Measurements from ENCODE around the gene PP2D1.

The PP2D1 gene, protein sequence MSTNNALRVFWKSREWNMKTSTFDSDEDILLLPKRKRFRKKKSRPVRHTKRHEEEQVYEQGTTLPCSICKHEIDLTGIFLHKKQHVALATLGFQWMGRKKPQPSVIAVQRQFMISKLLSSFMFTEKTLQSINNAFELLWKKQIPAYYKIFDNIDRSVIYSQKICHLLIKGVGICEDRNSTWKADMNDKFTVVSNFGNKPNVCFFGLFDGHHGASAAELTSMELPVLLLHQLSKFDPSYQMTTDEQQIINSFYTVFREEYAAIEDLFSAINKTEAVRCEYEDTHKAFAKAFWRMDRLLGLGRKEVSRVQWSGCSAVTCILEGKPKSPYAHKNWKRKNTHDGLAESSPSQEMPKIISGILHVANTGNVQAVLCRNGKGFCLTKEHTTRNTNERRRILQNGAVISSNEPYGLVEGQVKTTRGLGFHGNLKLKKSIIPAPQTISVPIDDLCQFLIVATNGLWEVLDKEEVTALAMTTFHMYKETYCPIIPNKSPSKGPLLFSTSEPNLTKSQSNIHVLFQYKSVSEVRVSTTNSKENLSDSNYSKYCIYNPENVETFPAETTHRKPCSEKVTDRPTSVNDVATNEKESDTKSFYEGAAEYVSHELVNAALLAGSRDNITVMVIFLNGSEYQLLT

DNA sequence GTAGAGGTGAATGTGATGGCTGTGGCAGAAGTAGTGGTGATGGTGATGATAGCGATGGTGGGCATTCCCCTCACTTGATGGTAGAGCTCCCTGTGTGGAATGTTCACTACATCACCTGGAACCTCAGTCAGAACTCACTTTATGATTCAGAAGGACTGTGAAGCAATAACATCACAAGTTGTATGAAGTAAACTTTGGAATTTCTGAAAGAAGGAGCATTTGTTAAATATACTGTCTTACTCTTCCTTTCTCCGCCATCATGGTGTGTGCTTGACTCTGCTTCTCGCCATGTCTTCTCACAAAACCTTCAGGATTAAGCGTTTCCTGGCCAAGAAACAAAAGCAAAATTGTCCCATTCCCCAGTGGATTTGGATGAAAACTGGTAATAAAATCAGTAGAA is at the start of gene PP2D1:
TSS of gene PP2D1 (minus strand) at position 101 of the 400 bp plus-strand sequence. CDS start 192 bp downstream, outside the sequence.
- Histone ChIP-seq H3K9ac (no peak within 1 kb of the TSS), H3K27ac (no peak within 1 kb of the TSS), H3K4me2 (no peak within 1 kb of the TSS), H3K9me3 (replicated peaks in 1 of 11) (no peaks in the 10 kb centered on the region), H3K4me3 (no peak within 1 kb of the TSS), H4K20me1 (no peaks in the 10 kb centered on the region), H3K4me1 (no peaks in the 10 kb centered on the region), H3K27me3 (no peaks in the 10 kb centered on the region), H3K36me3 (no peaks in the 10 kb centered on the region)
- no peak for TF ChIP-seq Cebpa-rat (IDR thresholded peaks at IDR 0.05)

DNA sequence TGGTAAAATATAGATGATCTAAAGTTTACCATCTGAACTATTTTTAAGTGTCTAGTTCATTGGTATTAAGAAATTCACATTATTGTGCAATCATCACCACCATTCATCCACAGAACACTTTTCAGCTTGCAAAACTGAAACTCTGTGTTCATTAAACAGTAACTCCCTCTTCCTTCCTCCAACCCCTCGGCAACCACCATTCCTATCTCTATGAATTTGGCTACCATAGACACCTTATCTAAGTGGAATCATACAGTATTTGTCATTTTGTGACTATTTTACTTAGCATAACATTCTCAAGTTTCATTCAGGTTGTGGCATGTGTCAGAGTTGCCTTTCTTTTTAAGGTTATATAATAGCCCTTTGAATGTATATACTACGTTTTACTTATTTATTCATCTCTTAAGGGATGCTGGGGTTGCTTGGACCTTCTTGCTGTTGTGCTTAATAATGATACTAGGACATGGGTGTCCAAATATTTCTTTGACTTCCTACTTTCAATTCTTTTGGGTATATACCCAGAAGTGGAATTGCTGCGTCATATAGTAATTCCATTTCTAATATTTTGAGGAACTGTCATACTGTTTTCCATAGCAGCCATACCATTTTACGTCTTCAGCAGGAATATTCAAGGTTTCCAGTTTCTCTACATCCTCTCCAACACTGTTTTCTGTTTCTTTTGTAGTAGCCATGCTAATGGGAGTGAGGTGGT is 49.1 kb upstream of the PP2D1 start:
- Histone ChIP-seq H3K27ac (peak overlapping the region in 10 of 11 experiments; percentile 63 to 80 (median 72); a peak in 20 of 22 replicates), H4K20me1 (no peaks in the 10 kb centered on the region; a peak in 1 of 22 replicates), H3K4me2 (peak overlapping the region; percentile 32 to 89 (median 64); a peak in 21 of 22 replicates), H3K4me1 (peaks cover 9 to 39% (median 20%) of the 10 kb centered on the region in 10 experiments; a peak in 18 of 20 replicates), H3K9ac (peak overlapping the region in 4 of 11 experiments; percentile 31 to 46 (median 38); a peak in 5 of 22 replicates), H3K9me3 (replicated peaks in 1 of 11) (peaks cover 0 to 21% (median 6%) of the 10 kb centered on the region in 11 experiments; a peak in 8 of 22 replicates), H3K27me3 (no peaks in the 10 kb centered on the region), H3K4me3 (peak overlapping the region in 1 of 10 experiments; percentile 20; a peak in 2 of 20 replicates), H3K36me3 (no peaks in the 10 kb centered on the region)
- peak in 8 of 11 experiments; percentile 37 to 95 (median 83); a peak in 15 of 22 replicates for TF ChIP-seq Cebpa-rat (IDR thresholded peaks at IDR 0.05)

DNA sequence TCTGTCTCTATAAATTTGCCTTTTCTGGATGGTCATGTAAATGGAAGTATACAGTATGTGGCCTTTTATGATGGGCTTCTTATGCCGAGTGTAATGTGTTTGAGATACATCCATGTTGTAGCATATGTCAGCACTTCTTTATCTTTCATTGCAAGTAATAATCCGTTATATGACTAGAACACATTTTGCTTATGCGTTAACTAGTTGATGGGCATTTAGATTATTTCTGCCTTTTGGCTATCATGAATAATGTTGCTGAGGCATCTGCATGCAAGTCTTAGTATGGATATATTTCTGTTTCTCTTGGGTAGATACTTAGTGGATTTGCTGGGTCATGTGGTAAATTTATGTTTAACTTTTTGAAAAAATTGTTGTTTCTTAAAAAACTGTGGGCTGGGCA is 47.9 kb upstream of the PP2D1 start:
- peaks cover 0 to 21% (median 6%) of the 10 kb centered on the region in 11 experiments; a peak in 8 of 22 replicates for H3K9me3 ChIP-seq (replicated peaks in 1 of 11)
- H3K9ac ChIP-seq: no peak overlapping the region
- peaks cover 16 to 51% (median 31%) of the 10 kb centered on the region in 10 experiments for H3K4me1 ChIP-seq
- peak overlapping the region in 2 of 11 experiments; percentile 62 to 76; a peak in 1 of 22 replicates for H3K4me2 ChIP-seq
- H4K20me1 ChIP-seq: peaks cover 0 to 4% (median 0%) of the 10 kb centered on the region in 11 experiments; a peak in 2 of 22 replicates
- peak overlapping the region in 9 of 11 experiments; percentile 64 to 80 (median 73); a peak in 18 of 22 replicates for H3K27ac ChIP-seq
- TF ChIP-seq Cebpa-rat (IDR thresholded peaks at IDR 0.05): no peak
- no peaks in the 10 kb centered on the region for H3K27me3 ChIP-seq
- H3K4me3 ChIP-seq: no peak overlapping the region
- no peaks in the 10 kb centered on the region for H3K36me3 ChIP-seq

DNA sequence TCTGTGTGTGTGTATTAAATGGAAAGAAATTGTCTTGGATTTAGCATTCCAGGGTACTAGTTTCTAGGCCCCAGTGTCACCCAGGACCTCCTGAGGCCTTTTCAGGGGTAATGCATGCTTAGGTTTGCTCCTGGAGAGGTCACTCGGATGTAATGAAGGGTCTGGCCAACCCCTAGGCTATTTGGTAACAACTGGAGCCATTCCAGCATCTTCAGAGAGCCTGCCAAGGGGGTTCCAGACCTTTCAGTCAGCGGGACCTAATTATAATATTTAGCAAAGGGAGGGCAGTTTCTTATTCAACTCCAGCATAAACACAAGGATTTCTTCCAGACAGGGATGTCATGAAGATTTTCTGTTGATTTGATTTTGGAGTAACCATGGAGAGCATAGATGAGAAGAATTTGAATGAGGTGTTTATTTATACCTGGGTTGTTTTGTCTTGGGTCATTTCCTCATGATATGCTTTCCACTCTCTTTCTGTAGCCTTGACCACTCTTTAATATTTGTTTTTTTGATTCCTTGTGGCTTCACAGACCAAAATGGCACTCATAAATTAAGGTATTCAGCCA is 45.6 kb upstream of the PP2D1 start:
- H3K9me3 ChIP-seq (replicated peaks in 1 of 11): peaks cover 0 to 21% (median 6%) of the 10 kb centered on the region in 11 experiments; a peak in 8 of 22 replicates
- no peaks in the 10 kb centered on the region for H3K27me3 ChIP-seq
- H3K4me1 ChIP-seq: peaks cover 24 to 66% (median 41%) of the 10 kb centered on the region in 10 experiments
- no peak for TF ChIP-seq Cebpa-rat (IDR thresholded peaks at IDR 0.05)
- H3K4me2 ChIP-seq: peak overlapping the region in 4 of 11 experiments; percentile 13 to 61 (median 36); a peak in 5 of 22 replicates
- peaks cover 0 to 4% (median 0%) of the 10 kb centered on the region in 11 experiments; a peak in 2 of 22 replicates for H4K20me1 ChIP-seq
- peak overlapping the region in 7 of 11 experiments; percentile 5 to 37 (median 22); a peak in 4 of 22 replicates for H3K27ac ChIP-seq
- H3K4me3 ChIP-seq: no peak overlapping the region
- H3K9ac ChIP-seq: no peak overlapping the region
- H3K36me3 ChIP-seq: no peaks in the 10 kb centered on the region

DNA sequence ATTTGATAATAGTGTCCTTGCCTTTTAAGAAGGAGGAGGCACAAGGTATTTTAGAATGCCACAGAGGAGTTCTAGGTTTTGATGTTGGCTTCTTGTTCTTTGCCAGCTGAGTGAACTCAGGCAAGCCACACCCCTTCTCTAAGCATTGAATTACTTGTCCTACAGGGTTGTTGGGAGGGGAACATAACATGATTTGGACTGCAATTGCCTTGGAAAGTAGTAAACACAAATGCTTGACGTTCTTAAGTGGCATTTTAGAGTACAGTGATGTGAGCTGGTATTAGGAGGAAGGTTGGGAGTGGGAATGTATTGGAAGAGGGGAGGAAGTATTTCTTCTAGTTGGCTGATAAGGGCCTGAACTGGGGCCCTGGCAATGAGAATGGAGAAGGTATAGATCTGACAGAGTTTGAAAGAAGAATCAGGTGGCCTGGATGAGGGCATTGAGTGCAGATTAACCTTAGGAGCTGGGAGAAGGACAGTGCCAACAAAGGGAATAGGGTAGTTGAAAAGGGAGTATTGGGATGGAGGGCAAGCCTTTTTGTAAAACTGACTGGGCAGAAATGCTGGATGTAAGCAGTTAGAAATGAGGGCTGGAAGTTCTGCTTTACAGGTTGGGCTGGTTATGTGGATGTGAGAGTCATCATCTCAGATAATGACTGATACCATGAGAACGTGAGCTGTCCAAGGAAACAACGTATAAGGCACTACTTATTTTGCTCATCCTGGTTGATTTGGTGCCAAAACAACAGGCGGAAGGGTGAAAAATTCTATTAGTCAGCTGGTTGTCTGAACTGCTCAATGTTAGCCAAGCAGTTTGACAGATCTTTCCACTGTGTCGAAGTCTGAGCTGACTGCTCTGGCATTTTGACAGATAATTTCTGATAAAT is 44.9 kb upstream of the PP2D1 start:
- no peaks in the 10 kb centered on the region for H3K36me3 ChIP-seq
- peak overlapping the region in 5 of 11 experiments; percentile 13 to 61 (median 37); a peak in 7 of 22 replicates for H3K4me2 ChIP-seq
- peaks cover 0 to 4% (median 0%) of the 10 kb centered on the region in 11 experiments; a peak in 2 of 22 replicates for H4K20me1 ChIP-seq
- no peak for TF ChIP-seq Cebpa-rat (IDR thresholded peaks at IDR 0.05)
- H3K27me3 ChIP-seq: no peaks in the 10 kb centered on the region
- peaks cover 0 to 21% (median 6%) of the 10 kb centered on the region in 11 experiments; a peak in 8 of 22 replicates for H3K9me3 ChIP-seq (replicated peaks in 1 of 11)
- H3K4me3 ChIP-seq: no peak overlapping the region
- peaks cover 24 to 69% (median 41%) of the 10 kb centered on the region in 10 experiments for H3K4me1 ChIP-seq
- no peak overlapping the region for H3K9ac ChIP-seq
- H3K27ac ChIP-seq: peak overlapping the region in 8 of 11 experiments; percentile 5 to 37 (median 22); a peak in 5 of 22 replicates

DNA sequence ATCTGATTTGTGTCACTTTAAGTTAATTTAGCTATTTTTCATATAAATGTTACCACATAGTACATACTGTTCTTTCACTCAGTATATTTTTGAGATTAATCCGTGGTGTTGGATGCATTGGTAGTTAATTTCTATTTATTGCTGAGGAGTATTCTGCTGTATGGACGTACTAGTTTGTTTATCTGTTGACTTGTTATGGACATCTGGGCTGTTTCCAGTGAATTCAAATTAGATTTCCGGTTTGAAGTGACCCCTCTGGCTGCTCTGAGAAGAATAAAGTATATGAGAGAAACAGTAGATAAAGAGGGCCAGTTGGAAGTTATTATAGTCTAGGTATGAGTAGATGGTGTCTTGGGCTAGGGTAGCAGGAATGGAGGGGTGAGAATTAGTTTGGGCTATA is 43.8 kb upstream of the PP2D1 start:
- no peaks in the 10 kb centered on the region for H3K27me3 ChIP-seq
- no peaks in the 10 kb centered on the region for H3K36me3 ChIP-seq
- H3K4me1 ChIP-seq: peaks cover 19 to 62% (median 34%) of the 10 kb centered on the region in 10 experiments
- peak overlapping the region in 8 of 11 experiments; percentile 53 to 78 (median 61); a peak in 14 of 22 replicates for H3K4me2 ChIP-seq
- TF ChIP-seq Cebpa-rat (IDR thresholded peaks at IDR 0.05): no peak
- H3K4me3 ChIP-seq: no peak overlapping the region
- H3K27ac ChIP-seq: peak overlapping the region in 8 of 11 experiments; percentile 50 to 74 (median 66); a peak in 12 of 22 replicates
- peaks cover 0 to 21% (median 6%) of the 10 kb centered on the region in 11 experiments; a peak in 8 of 22 replicates for H3K9me3 ChIP-seq (replicated peaks in 1 of 11)
- no peak overlapping the region for H3K9ac ChIP-seq
- peaks cover 0 to 4% (median 0%) of the 10 kb centered on the region in 11 experiments; a peak in 2 of 22 replicates for H4K20me1 ChIP-seq
